ENCODE data around the gene LHB. TPM values are rescaled to one million over a fixed set of nuclear protein-coding genes. Genes with fewer than 3 reads are reported as not detected.
"Not testable (repeated sequence)": the region's sequence is repeated elsewhere in the genome, so short reads cannot be mapped to it uniquely, and the experiment has no call there.

Gene LHB
- total RNA-seq, 1 experiment from 2014 or later: not detected

DNA sequence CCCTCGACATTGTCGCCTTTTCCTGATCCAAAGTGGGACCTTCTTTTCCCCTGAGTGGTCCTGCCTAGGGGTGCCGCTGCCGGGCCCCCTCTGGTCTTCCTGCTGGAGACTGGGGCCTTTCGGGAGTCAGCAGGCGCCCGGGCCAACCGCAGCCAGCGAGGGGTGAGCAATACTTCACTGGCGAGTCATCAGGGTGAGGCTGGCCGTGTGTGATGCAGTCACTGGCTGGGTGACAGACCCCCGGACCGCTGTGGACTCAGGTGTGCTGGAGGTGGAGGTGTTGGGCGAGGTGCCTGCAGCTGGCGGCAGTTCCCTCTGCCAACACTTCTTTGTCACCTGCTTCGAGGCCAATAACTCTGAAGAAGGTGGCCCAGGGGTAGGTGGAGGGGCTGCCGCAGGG lies 25.3 kb upstream of the LHB start:
- in situ Hi-C loops (cut with HindIII; ENCODE audit: low pct_unique_long_range_greater_than_20kb, low sequenced_read_pairs): no loop called here
- no peak for DNase-seq (ENCODE audit: low read depth)

DNA sequence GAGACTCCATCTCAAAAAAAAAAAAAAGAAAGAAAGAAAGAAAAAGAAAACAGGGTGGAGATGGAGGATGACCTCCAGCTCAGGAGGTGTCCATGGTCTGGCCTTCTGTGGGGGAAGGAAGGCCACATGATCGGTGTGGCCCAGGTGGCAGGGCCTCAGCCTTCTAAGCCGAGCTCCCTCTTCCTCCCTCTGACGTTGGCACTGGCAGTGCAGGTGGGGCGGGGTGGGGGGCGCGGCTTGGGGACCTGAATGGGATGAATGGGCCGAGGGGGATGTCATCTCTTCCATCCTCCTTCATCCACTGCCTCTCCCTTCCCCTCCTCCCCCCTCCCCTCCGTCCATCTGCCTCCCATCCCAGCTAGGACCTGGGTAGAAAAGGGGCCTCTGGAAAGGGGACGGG lies 22.8 kb upstream of the LHB start:
- DNase-seq (ENCODE audit: low read depth); in situ Hi-C loops (cut with HindIII; ENCODE audit: low pct_unique_long_range_greater_than_20kb, low sequenced_read_pairs): not testable (repeated sequence)

DNA sequence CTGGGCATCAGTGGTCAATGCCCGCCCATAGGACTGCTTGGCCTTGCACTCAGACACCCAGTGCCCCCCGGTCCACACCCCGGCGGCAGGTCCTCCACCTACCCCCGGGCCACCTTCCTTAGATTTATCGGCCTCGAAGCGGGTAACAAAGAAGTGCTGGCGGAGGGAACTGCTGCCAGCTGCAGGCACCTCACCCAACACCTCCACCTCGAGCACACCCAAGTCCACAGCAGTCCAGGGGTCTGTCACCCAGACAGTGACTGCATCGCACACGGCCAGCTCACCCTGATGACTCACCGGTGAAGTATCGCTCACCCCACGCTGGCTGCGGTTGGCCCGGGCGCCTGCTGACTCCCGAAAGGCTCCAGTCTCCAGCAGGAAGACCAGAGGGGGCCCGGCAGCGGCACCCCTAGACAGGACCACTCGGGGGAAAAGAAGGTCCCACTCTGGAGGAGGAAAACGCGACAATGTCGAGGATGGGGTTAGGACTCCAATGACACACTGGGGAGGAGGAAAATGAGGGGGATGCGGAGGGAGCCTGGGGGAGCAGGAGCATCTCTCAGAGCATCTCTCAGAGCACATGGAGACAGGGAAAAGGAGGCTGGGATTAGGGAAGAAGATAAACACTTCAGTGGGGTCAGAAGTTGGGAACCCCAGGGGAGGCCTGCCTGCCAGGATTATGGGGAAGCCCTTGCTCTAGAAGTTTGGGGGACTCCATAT lies 21.8 kb upstream of the LHB start:
- DNase-seq (ENCODE audit: low read depth): peak; percentile 74
- in situ Hi-C loops (cut with HindIII; ENCODE audit: low pct_unique_long_range_greater_than_20kb, low sequenced_read_pairs): not testable (repeated sequence)

- DNase-seq (ENCODE audit: low read depth); in situ Hi-C loops (cut with HindIII; ENCODE audit: low pct_unique_long_range_greater_than_20kb, low sequenced_read_pairs): not testable (repeated sequence)
These were observed 21.2 kb upstream of the LHB start for GRCh38 chr19:49038111-49038510.

DNA sequence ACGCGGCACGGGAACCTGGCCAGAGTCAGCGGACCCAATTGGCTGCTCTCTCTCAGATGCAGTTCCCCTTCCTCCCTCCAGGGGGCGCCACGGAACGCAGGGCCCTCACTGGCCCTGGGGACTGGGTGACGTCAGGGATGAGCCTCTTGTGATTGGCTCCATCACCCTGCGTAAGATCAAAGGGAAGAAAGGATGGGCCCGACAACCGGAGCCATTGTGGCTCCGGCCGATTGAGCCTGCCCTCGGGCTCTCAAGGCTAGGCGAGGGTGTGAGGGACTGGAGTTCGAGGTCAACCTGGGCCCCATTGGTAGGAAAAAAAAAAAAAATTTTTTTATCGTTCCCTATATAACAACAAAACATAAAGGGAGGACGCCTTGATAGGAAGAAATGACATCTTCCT lies 19.9 kb upstream of the LHB start, which contains the start of gene CGB1:
TSS of gene CGB1 (minus strand) at position 81 of the 400 bp plus-strand sequence. CDS start 184 bp downstream, outside the sequence.
- in situ Hi-C loops (cut with HindIII; ENCODE audit: low pct_unique_long_range_greater_than_20kb, low sequenced_read_pairs): not testable (repeated sequence)

DNA sequence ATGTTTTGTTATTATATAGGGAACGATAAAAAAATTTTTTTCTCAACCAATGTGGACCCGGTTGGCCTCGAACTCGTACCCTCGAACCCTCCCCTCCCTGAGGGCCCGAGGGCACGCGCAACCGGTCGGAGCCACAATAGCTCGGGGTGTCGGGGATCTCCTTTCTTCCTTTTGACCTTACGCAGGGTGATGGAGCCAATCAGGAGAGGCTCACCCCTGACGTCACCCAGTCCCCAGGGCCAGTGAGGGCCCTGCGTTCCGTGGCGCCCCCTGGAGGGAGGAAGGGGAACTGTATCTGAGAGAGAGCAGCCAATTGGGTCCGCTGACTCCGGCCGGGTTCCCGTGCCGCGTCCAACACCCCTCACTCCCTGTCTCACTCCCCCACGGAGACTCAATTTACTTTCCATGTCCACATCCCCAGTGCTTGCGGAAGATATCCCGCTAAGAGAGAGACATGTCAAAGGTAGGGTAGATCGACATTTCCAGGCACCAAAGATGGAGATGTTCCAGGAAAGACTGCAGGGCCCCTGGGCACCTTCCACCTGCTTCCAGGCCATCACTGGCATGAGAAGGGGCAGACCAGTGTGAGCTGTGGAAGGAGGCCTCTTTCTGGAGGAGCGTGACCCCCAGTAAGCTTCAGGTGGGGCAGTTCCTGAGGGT lies 14.9 kb upstream of the LHB start, which contains the start of gene CGB2:
TSS of gene CGB2 (plus strand) at position 249 of the 660 bp plus-strand sequence. CDS start at position 455, 206 bp downstream.
- in situ Hi-C loops (cut with HindIII; ENCODE audit: low pct_unique_long_range_greater_than_20kb, low sequenced_read_pairs): not testable (repeated sequence)

More for the DNA sequence above, 19.9 kb upstream of the LHB start, which contains the start of gene CGB1:
- not testable (repeated sequence) for DNase-seq (ENCODE audit: low read depth)

DNA sequence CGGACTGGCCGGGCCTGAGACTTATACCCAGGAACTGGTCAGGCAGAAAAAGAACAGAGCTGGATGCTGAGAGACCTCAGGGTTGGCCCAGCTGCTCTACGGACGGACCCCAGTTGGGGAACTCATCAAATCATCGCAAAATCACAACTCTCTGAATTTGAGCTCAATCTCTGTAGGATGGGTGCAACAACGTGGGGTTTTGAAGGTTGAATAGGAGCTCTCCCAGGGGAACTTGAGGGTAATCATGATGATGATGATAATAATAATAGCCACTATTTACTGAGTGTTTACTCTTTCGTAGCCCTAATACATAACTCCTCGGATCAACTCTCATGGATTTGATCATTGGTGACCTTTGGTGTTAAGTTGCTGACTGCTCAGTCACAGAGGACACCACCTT lies 13.4 kb upstream of the LHB start:
- DNase-seq (ENCODE audit: low read depth); in situ Hi-C loops (cut with HindIII; ENCODE audit: low pct_unique_long_range_greater_than_20kb, low sequenced_read_pairs): not testable (repeated sequence)

More for the DNA sequence above, 14.9 kb upstream of the LHB start, which contains the start of gene CGB2:
- DNase-seq (ENCODE audit: low read depth): not testable (repeated sequence)

DNA sequence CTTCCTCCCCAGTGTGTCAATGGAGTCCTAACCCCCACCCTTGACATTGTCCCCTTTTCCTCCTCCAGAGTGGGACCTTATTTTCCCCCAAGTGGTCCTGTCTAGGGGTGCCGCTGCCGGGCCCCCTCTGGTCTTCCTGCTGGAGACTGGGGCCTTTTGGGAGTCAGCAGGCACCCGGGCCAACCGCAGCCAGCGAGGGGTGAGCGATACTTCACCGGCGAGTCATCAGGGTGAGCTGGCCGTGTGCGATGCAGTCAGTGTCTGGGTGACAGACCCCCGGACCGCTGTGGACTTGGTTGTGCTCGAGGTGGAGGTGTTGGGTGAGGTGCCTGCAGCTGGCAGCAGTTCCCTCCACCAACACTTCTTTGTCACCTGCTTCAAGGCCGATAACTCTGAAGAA lies 12.9 kb upstream of the LHB start:
- in situ Hi-C loops (cut with HindIII; ENCODE audit: low pct_unique_long_range_greater_than_20kb, low sequenced_read_pairs): not testable (repeated sequence)
- peak; percentile 28 for DNase-seq (ENCODE audit: low read depth)

DNA sequence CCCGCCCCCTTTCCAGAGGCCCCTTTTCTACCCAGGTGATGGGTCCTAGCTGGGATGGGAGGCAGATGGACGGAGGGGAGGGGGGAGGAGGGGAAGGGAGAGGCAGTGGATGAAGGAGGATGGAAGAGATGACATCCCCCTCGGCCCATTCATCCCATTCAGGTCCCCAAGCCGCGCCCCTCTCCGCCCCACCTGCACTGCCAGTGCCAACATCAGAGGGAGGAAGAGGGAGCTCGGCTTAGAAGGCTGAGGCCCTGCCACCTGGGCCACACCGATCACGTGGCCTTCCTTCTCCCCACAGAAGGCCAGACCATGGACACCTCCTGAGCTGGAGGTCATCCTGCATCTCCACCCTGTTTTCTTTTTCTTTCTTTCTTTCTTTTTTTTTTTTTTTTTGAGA lies 11.8 kb upstream of the LHB start:
- in situ Hi-C loops (cut with HindIII; ENCODE audit: low pct_unique_long_range_greater_than_20kb, low sequenced_read_pairs); DNase-seq (ENCODE audit: low read depth): not testable (repeated sequence)

GRCh38 chr19:49025599-49025998 lies 8.7 kb upstream of the LHB start:
- DNase-seq (ENCODE audit: low read depth); in situ Hi-C loops (cut with HindIII; ENCODE audit: low pct_unique_long_range_greater_than_20kb, low sequenced_read_pairs): not testable (repeated sequence)

GRCh38 chr19:49025088-49025487 lies 8.2 kb upstream of the LHB start:
- DNase-seq (ENCODE audit: low read depth); in situ Hi-C loops (cut with HindIII; ENCODE audit: low pct_unique_long_range_greater_than_20kb, low sequenced_read_pairs): not testable (repeated sequence)

GRCh38 chr19:49024233-49024632 lies 7.3 kb upstream of the LHB start, which contains the start of gene CGB3:
Gene CGB3, minus strand, starts transcription at chr19:49024333. Its CDS starts 362 bp downstream, at chr19:49023971.
- in situ Hi-C loops (cut with HindIII; ENCODE audit: low pct_unique_long_range_greater_than_20kb, low sequenced_read_pairs); DNase-seq (ENCODE audit: low read depth): not testable (repeated sequence)

DNA sequence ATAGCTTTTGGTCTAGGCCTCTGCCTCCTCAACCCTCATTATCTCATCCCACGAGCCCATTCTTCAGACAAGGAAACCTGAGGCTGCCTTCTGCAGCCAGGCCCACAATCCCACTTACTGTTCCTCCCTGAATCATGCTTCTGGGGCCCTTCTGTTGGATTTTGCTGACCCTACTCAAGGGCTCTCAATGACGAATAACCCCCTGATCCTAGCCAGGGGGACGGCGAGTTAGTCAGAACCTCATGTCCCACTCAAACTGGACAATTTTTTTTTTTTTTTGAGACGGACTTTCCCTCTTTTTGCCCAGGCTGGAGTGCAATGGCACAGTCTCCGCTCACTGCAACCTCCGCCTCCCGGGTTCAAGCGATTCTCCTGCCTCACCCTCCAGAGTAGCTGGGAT lies 5.2 kb upstream of the LHB start:
- DNase-seq (ENCODE audit: low read depth): no peak
- in situ Hi-C loops (cut with HindIII; ENCODE audit: low pct_unique_long_range_greater_than_20kb, low sequenced_read_pairs): no loop called here

GRCh38 chr19:49020931-49021895 lies 4.3 kb upstream of the LHB start:
- in situ Hi-C loops (cut with HindIII; ENCODE audit: low pct_unique_long_range_greater_than_20kb, low sequenced_read_pairs): no loop called here
- peak; percentile 80 for DNase-seq (ENCODE audit: low read depth)

DNA sequence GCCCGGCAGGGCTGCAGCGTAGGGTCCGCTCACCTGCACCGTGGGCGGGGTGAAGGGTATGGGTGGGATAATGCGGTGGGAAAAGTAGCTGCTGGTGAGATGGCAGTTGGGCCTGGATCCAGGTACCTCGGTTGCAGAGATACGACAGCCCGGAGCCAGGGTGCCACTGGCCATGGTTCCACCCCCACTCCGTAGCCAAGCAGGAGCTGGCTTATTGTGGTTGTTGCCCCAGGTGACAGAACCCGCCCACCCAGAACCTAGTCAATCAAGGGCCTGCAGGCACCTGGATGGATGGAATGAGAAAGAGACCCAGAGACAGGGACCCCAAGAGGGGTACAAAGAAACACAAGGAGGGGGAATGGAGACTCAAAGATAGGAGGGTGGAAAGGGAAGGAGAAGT lies 3.5 kb upstream of the LHB start:
- in situ Hi-C loops (cut with HindIII; ENCODE audit: low pct_unique_long_range_greater_than_20kb, low sequenced_read_pairs): no loop called here
- no peak for DNase-seq (ENCODE audit: low read depth)

GRCh38 chr19:49019242-49019932 lies 2.5 kb upstream of the LHB start:
- in situ Hi-C loops (cut with HindIII; ENCODE audit: low pct_unique_long_range_greater_than_20kb, low sequenced_read_pairs): no loop called here
- DNase-seq (ENCODE audit: low read depth): peak; percentile 77

DNA sequence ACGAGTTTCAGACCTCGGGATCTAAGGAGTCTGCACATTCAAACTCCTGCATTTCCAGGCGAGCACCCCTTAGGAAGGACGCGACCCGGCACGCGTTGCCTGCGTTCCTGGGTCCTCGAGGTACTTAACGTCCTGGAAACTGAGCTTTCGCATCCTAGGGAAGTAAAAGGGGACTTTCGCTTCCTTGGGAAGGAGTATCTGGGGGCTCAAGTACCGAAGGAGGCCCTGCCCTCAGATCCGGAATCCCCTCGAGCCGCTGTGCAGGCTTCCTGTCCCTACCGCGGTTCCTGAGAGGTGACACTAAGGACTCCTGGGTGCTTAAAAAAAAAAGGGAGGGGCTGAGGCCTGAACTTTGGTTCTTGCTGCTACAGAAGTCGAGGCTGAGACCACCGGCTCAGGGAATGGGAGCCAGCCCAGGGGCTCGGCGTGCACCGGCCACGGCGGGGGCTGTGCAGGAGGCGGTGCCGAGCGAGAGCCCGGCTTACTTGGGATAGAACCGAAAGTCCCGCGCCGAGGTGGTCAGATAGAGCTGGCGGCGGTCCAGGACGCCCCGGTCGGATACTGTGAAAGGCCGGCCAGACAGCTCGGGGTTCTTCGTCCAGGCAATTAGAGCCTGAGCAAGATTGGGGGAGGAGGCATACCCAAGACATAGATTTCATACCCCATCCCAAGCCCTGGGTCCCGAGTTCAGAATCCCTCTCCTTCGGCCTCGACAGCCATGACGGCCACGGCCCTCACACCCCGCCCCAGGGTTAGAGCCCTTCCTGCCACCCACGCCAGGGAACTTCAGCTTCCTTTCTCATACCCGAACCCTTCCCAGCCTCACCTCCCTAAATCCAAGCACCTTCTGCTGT lies 1.7 kb upstream of the LHB start:
- DNase-seq (ENCODE audit: low read depth); in situ Hi-C loops (cut with HindIII; ENCODE audit: low pct_unique_long_range_greater_than_20kb, low sequenced_read_pairs): not testable (repeated sequence)
